Ovary (tissue), 3 donors: ENCODE measurements around the gene POLR3H.

ENCODE experiments used
- POLR2A ChIP-seq: fragments of 450-650 bp; IDR thresholded peaks from one replicate; pipeline ENCODE4 v1.6.1; 2017; ENCODE audit warnings: antibody characterized with exemption, mild to moderate bottlenecking, moderate library complexity
- TF ChIP-seq, protein P1 (sequence below), 3 donors: fragments of 450-650 bp in 2 of 3; fragments of 200-600 bp in 1 of 3; IDR thresholded peaks; one replicate each; pipeline versions ENCODE4 v1.5.1 to v1.8.0; 2016 to 2022; ENCODE audit warnings: antibody characterized with exemption in 3 of 3, mild to moderate bottlenecking in 1 of 3
- donor health status: DM: no; HTN: no; CAD: no.

GRCh38 chr22:41573677-41574076 lies 29.4 kb upstream of the POLR3H start:
- no peak for TF ChIP-seq POLR2A
- TF ChIP-seq, protein P1, sequence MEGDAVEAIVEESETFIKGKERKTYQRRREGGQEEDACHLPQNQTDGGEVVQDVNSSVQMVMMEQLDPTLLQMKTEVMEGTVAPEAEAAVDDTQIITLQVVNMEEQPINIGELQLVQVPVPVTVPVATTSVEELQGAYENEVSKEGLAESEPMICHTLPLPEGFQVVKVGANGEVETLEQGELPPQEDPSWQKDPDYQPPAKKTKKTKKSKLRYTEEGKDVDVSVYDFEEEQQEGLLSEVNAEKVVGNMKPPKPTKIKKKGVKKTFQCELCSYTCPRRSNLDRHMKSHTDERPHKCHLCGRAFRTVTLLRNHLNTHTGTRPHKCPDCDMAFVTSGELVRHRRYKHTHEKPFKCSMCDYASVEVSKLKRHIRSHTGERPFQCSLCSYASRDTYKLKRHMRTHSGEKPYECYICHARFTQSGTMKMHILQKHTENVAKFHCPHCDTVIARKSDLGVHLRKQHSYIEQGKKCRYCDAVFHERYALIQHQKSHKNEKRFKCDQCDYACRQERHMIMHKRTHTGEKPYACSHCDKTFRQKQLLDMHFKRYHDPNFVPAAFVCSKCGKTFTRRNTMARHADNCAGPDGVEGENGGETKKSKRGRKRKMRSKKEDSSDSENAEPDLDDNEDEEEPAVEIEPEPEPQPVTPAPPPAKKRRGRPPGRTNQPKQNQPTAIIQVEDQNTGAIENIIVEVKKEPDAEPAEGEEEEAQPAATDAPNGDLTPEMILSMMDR (IDR thresholded peaks at IDR 0.05): no peak
